ENCODE data around the gene CENPV.
A peak's percentile ranks its signal among the peaks of the same experiment; 100 is the strongest.
"Not testable (repeated sequence)": the region's sequence is repeated elsewhere in the genome, so short reads cannot be mapped to it uniquely, and the experiment has no call there.

The CENPV gene

GRCh38 chr17:16313139-16314090 is 39.9 kb downstream of the CENPV start:
- Mint-ChIP-seq H3K27me3 (no peaks in the 10 kb centered on the region), H3K36me3 (peaks cover 32% of the 10 kb centered on the region), H3K4me3 (no peak overlapping the region), H3K4me1 (no peaks in the 10 kb centered on the region), H3K27ac (no peak overlapping the region), H3K9me3 (no peaks in the 10 kb centered on the region)
- no peak for ATAC-seq (ENCODE audit: low read depth)
- DNase-seq (ENCODE audit: low spot score in 2 of 2), result no peak

DNA sequence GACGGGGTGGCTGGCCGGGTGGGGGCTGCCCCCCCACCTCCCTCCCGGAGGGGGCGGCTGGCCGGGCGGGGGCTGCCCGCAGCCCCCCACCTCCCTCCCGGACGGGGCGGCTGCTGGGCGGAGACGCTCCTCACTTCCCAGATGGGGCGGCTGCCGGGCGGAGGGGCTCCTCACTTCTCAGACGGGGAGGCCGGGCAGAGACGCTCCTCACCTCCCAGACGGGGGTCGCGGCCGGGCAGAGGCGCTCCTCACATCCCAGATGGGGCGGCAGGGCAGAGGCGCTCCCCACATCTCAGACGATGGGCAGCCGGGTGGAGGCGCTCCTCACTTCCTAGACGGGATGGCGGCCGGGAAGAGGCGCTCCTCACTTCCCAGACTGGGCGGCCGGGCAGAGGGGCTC is 41.2 kb downstream of the CENPV start:
- DNase-seq (ENCODE audit: low spot score in 2 of 2); ATAC-seq (ENCODE audit: low read depth); H3K4me1 Mint-ChIP-seq; H3K27ac Mint-ChIP-seq; H3K9me3 Mint-ChIP-seq; H3K4me3 Mint-ChIP-seq; H3K27me3 Mint-ChIP-seq: not testable (repeated sequence)
- peaks cover 31% of the 10 kb centered on the region for H3K36me3 Mint-ChIP-seq

GRCh38 chr17:16306211-16306610 is 47.1 kb downstream of the CENPV start:
- Mint-ChIP-seq H3K36me3 (peaks cover 17% of the 10 kb centered on the region), H3K9me3 (no peaks in the 10 kb centered on the region), H3K4me1 (peaks cover 6% of the 10 kb centered on the region), H3K4me3 (no peak overlapping the region), H3K27me3 (no peaks in the 10 kb centered on the region), H3K27ac (no peak overlapping the region)
- ATAC-seq (ENCODE audit: low read depth) (no peak), DNase-seq (ENCODE audit: low spot score in 2 of 2) (no peak)

DNA sequence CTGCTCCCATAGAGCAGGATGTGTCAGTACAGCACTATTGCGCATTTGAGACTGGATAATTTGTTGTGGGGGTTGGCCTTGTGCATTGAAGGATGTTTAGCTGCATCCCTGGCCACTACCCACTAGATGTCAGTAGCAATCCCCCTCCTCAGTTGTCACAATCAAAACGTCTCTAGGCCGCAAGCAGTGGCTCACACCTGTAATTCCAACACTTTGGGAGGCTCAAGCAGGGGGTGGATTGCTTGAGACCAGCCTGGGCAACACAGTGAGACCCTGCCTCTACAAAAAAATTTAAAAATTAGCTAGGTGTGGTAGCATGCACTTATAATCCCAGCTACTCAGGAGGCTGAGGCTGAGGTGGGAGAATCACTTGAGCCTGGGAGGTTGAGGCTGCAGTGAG is 48.4 kb downstream of the CENPV start:
- ATAC-seq (ENCODE audit: low read depth), result peak; percentile 43
- no peaks in the 10 kb centered on the region for H3K9me3 Mint-ChIP-seq
- no peak for DNase-seq (ENCODE audit: low spot score in 2 of 2)
- H3K27me3 Mint-ChIP-seq, result no peaks in the 10 kb centered on the region
- peaks cover 6% of the 10 kb centered on the region for H3K4me1 Mint-ChIP-seq
- peaks cover 11% of the 10 kb centered on the region for H3K36me3 Mint-ChIP-seq
- H3K4me3 Mint-ChIP-seq, result no peak overlapping the region
- no peak overlapping the region for H3K27ac Mint-ChIP-seq

- H3K9me3 Mint-ChIP-seq, result no peaks in the 10 kb centered on the region
- DNase-seq (ENCODE audit: low spot score in 2 of 2), result no peak
- H3K4me1 Mint-ChIP-seq, result peaks cover 6% of the 10 kb centered on the region
- H3K27ac Mint-ChIP-seq, result no peak overlapping the region
- H3K4me3 Mint-ChIP-seq, result no peak overlapping the region
- peaks cover 11% of the 10 kb centered on the region for H3K36me3 Mint-ChIP-seq
- H3K27me3 Mint-ChIP-seq, result no peaks in the 10 kb centered on the region
- ATAC-seq (ENCODE audit: low read depth), result no peak
These were observed 50.4 kb downstream of the CENPV start for GRCh38 chr17:16302856-16303255.

DNA sequence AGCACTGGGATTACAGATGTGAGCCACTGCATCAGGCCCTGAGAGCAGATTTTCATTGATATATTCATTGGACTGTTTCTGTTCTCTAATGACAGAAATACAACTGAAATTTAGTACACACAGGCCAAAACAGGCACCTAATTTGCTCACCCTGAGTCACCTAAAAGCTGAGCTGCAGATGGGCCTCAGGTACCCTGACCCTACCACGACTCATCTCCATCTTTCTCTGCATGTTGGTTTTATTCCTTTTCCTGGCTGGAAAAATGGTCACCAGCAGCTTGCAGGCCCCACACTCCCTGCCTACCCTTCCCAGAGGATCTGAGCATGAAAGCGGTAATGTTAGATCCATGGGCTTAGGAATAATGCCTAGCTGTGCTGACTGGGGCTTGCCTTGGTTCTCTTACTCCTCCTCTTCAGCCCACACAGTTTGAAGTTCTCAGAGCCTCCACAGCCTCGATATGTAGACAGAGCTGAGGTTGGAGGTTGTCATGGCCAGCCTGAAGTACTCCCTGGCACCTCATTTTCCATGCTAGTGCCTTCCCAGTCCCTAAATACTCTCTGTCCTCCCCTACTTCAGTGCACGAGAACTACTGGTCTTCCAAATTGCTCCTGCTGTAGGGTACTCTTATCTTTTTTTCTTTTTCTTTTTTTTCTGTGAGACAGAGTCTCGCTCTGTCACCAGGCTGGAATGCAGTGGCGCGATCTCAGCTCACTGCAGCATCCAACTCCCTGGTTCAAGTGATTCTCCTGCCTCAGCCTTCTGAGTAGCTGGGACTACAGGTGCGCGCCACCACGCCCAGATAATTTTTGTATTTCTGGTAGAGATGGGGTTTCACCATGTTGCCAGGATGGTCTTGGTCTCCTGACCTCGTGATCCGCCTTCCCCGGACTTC is 51.1 kb downstream of the CENPV start:
- DNase-seq (ENCODE audit: low spot score in 2 of 2), result no peak

GRCh38 chr17:16300554-16300953 is 52.7 kb downstream of the CENPV start:
- no peaks in the 10 kb centered on the region for H3K27me3 Mint-ChIP-seq
- H3K4me1 Mint-ChIP-seq, result peaks cover 6% of the 10 kb centered on the region
- no peak overlapping the region for H3K4me3 Mint-ChIP-seq
- no peaks in the 10 kb centered on the region for H3K9me3 Mint-ChIP-seq
- H3K27ac Mint-ChIP-seq, result no peak overlapping the region
- H3K36me3 Mint-ChIP-seq, result peaks cover 11% of the 10 kb centered on the region
- DNase-seq (ENCODE audit: low spot score in 2 of 2), result no peak
- ATAC-seq (ENCODE audit: low read depth), result no peak

More for the DNA sequence above, 51.1 kb downstream of the CENPV start:
- Mint-ChIP-seq H3K9me3 (no peaks in the 10 kb centered on the region), H3K27ac (peak overlapping the region; percentile 53), H3K36me3 (peaks cover 11% of the 10 kb centered on the region), H3K4me1 (peaks cover 6% of the 10 kb centered on the region), H3K4me3 (no peak overlapping the region), H3K27me3 (no peaks in the 10 kb centered on the region)
- ATAC-seq (ENCODE audit: low read depth), result no peak

GRCh38 chr17:16298140-16298662 is 55.1 kb downstream of the CENPV start:
- H3K27me3 Mint-ChIP-seq, result no peaks in the 10 kb centered on the region
- ATAC-seq (ENCODE audit: low read depth) (no peak), DNase-seq (ENCODE audit: low spot score in 2 of 2) (no peak)
- H3K4me3 Mint-ChIP-seq, result no peak overlapping the region
- no peak overlapping the region for H3K27ac Mint-ChIP-seq
- no peaks in the 10 kb centered on the region for H3K9me3 Mint-ChIP-seq
- H3K36me3 Mint-ChIP-seq, result peaks cover 8% of the 10 kb centered on the region
- peaks cover 5% of the 10 kb centered on the region for H3K4me1 Mint-ChIP-seq

GRCh38 chr17:16297367-16298139 is 55.7 kb downstream of the CENPV start:
- Mint-ChIP-seq H3K36me3 (peaks cover 5% of the 10 kb centered on the region), H3K4me1 (peaks cover 5% of the 10 kb centered on the region), H3K9me3 (no peaks in the 10 kb centered on the region), H3K27me3 (no peaks in the 10 kb centered on the region), H3K27ac (no peak overlapping the region), H3K4me3 (no peak overlapping the region)
- DNase-seq (ENCODE audit: low spot score in 2 of 2) (no peak), ATAC-seq (ENCODE audit: low read depth) (no peak)

- ATAC-seq (ENCODE audit: low read depth); H3K4me1 Mint-ChIP-seq; H3K4me3 Mint-ChIP-seq; DNase-seq (ENCODE audit: low spot score in 2 of 2); H3K27ac Mint-ChIP-seq; H3K9me3 Mint-ChIP-seq; H3K27me3 Mint-ChIP-seq; H3K36me3 Mint-ChIP-seq: not testable (repeated sequence)
These were observed 57.2 kb downstream of the CENPV start for GRCh38 chr17:16296072-16296471.

DNA sequence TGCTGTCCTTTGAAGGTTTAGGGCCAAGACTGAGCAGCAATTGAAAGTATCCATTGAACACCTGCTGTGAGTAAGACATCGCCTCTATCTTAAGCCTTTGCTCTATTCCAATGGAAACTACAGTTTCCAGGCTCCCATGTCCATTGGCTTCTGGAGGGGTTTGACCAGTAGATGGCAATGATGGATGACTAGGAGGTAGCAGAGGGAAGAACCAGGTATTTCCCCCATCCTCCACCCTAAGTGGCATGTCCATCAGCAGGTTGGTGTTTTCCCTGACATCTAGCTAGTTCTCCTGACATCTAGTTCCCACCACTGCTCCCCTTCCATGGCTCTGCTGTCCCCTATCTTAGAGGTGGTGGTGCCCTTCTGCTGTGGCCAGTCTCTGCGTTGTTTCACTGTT is 58.7 kb downstream of the CENPV start:
- Mint-ChIP-seq H3K36me3 (no peaks in the 10 kb centered on the region), H3K27ac (no peak overlapping the region), H3K4me3 (no peak overlapping the region), H3K27me3 (no peaks in the 10 kb centered on the region), H3K4me1 (peaks cover 4% of the 10 kb centered on the region), H3K9me3 (no peaks in the 10 kb centered on the region)
- no peak for ATAC-seq (ENCODE audit: low read depth)
- DNase-seq (ENCODE audit: low spot score in 2 of 2), result no peak

DNA sequence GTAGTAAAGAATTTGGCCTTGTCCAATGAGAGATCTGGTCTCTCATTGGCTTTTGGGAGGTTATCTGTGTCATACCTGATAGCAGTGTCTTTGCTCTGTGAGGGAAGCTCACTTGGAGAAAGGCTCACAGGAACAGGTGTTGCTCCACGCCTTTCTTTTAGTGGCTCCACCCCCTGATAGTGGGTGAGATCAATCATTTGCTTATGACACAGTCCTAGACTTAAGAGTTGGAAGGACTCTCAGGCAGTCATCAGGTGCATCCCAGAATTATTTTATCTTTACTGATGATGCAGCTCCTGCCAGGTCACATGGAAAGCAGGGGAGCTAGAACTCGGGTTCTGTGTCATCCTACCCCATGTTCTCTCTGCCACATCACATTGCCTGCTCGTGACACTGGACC is 59.3 kb downstream of the CENPV start:
- Mint-ChIP-seq H3K9me3 (no peaks in the 10 kb centered on the region), H3K27ac (no peak overlapping the region), H3K4me3 (no peak overlapping the region), H3K4me1 (peaks cover 10% of the 10 kb centered on the region), H3K27me3 (no peaks in the 10 kb centered on the region), H3K36me3 (no peaks in the 10 kb centered on the region)
- no peak for DNase-seq (ENCODE audit: low spot score in 2 of 2)
- ATAC-seq (ENCODE audit: low read depth), result no peak
